Upper lobe of right lung (tissue), 1 donor: ENCODE measurements around the gene TAX1BP3. TPM values are rescaled to one million over a fixed set of nuclear protein-coding genes. Genes with fewer than 3 reads are reported as not detected.
A peak's percentile ranks its signal among the peaks of the same experiment; 100 is the strongest.

Source experiments
- ATAC-seq: fragments of 200-7000 bp; cut with Tn5 transposase; one replicate; pipeline ENCODE4 v1.9.1; 2020; ENCODE audit warnings: mild to moderate bottlenecking, moderate library complexity
- DNase-seq: peaks from one replicate; pipeline ENCODE4 v3.0.0-alpha.2; 2020
- H3K27ac ChIP-seq: fragments of 200-600 bp; one replicate; pipeline ENCODE4 v1.8.0; 2022
- H3K27me3 ChIP-seq: fragments of 200-600 bp; one replicate; pipeline ENCODE4 v1.8.0; 2022; ENCODE audit warnings: mild to moderate bottlenecking
- H3K36me3 ChIP-seq: fragments of 200-600 bp; one replicate; pipeline ENCODE4 v1.8.0; 2022
- H3K4me1 ChIP-seq: fragments of 200-600 bp; one replicate; pipeline ENCODE4 v1.8.0; 2022
- H3K4me3 ChIP-seq: fragments of 200-600 bp; one replicate; pipeline ENCODE4 v1.8.0; 2022; ENCODE audit warnings: mild to moderate bottlenecking
- H3K9me3 ChIP-seq: fragments of 200-600 bp; one replicate; pipeline ENCODE4 v1.8.0; 2022
- CTCF ChIP-seq: fragments of 200-600 bp; IDR thresholded peaks from one replicate; pipeline ENCODE4 v1.8.0; 2022; ENCODE audit warnings: antibody characterized with exemption
- intact Hi-C: fragments of 100-400 bp; cut with DNase I; formaldehyde crosslinking; loops from one replicate; pipeline ENCODE4 v1.11.0; 2022
- total RNA-seq: library from RNA; stranded (reverse); fragmentation: NEBNext Ultra II Directional; extraction: Animal tissue kit (Norgen Biotek cat#: 25700); gene quantifications from one replicate; pipeline ENCODE4 v1.2.1, GENCODE V29; 2021
- donor health status: DM: no; HTN: yes; CAD: no; lungs with severe emphysema.

TAX1BP3 gene
- total RNA-seq, 1 donor from 2014 or later = 108 TPM

GRCh38 chr17:3636908-3637373 lies 31.4 kb downstream of the TAX1BP3 start:
- Histone ChIP-seq H3K9me3 (no peaks in the 10 kb centered on the region), H3K4me1 (peaks cover 22% of the 10 kb centered on the region), H3K27ac (peak overlapping the region; percentile 99), H3K4me3 (peak overlapping the region; percentile 91), H3K36me3 (peaks cover 4% of the 10 kb centered on the region), H3K27me3 (no peaks in the 10 kb centered on the region)
- intact Hi-C loops = no loop called here
- TF ChIP-seq CTCF = no peak
- DNase-seq (no peak), ATAC-seq (peak; percentile 11)

GRCh38 chr17:3636154-3636907 lies 32.0 kb downstream of the TAX1BP3 start, which contains the start of the genes CTNS and SHPK:
Gene CTNS, plus strand, starts transcription at chr17:3636760. Its CDS starts 3,447 bp downstream, at chr17:3640207.
Gene SHPK, minus strand, starts transcription at chr17:3636250. Its CDS starts 31 bp downstream, at chr17:3636219.
- no peaks in the 10 kb centered on the region for H3K9me3 ChIP-seq
- H3K27ac ChIP-seq = peak within 1 kb of the TSS; percentile 99
- H3K27me3 ChIP-seq = no peaks in the 10 kb centered on the region
- intact Hi-C loops = no loop called here
- peaks cover 22% of the 10 kb centered on the region for H3K4me1 ChIP-seq
- H3K4me3 ChIP-seq = peak within 1 kb of the TSS; percentile 91
- DNase-seq (peak; percentile 98), ATAC-seq (peak; percentile 98)
- TF ChIP-seq CTCF = no peak
- peaks cover 4% of the 10 kb centered on the region for H3K36me3 ChIP-seq

- Histone ChIP-seq H3K36me3 (peaks cover 4% of the 10 kb centered on the region), H3K4me3 (peak overlapping the region; percentile 91), H3K27ac (peak overlapping the region; percentile 99), H3K9me3 (no peaks in the 10 kb centered on the region), H3K4me1 (peaks cover 22% of the 10 kb centered on the region), H3K27me3 (no peaks in the 10 kb centered on the region)
- DNase-seq (no peak), ATAC-seq (no peak)
- no peak for TF ChIP-seq CTCF
- intact Hi-C loops = no loop called here
These were observed 32.8 kb downstream of the TAX1BP3 start for GRCh38 chr17:3635474-3636153.

GRCh38 chr17:3632287-3632686 lies 36.1 kb downstream of the TAX1BP3 start:
- no peak overlapping the region for H3K27ac ChIP-seq
- H3K4me1 ChIP-seq = peaks cover 15% of the 10 kb centered on the region
- H3K4me3 ChIP-seq = no peak overlapping the region
- H3K27me3 ChIP-seq = no peaks in the 10 kb centered on the region
- peaks cover 23% of the 10 kb centered on the region for H3K36me3 ChIP-seq
- H3K9me3 ChIP-seq = no peaks in the 10 kb centered on the region
- no peak for TF ChIP-seq CTCF
- intact Hi-C loops = no loop called here
- no peak for DNase-seq
- no peak for ATAC-seq

- H3K36me3 ChIP-seq = peaks cover 30% of the 10 kb centered on the region
- ATAC-seq = no peak
These were observed 37.6 kb downstream of the TAX1BP3 start for GRCh38 chr17:3630781-3631180.

More at GRCh38 chr17:3630781-3631180, 37.6 kb downstream of the TAX1BP3 start:
- peaks cover 12% of the 10 kb centered on the region for H3K4me1 ChIP-seq
- no peak for DNase-seq
- no peak overlapping the region for H3K27ac ChIP-seq
- H3K9me3 ChIP-seq = no peaks in the 10 kb centered on the region
- H3K27me3 ChIP-seq = no peaks in the 10 kb centered on the region
- intact Hi-C loops = no loop called here
- TF ChIP-seq CTCF = no peak
- H3K4me3 ChIP-seq = no peak overlapping the region
